Activated T-cell treated with anti-CD3 and anti-CD28 coated beads, Interleukin-2, amount 50 U/mL, for 4 hours (primary cell): Measurements from ENCODE around the gene TMC7. TPM values are rescaled to one million over a fixed set of nuclear protein-coding genes. Genes with fewer than 3 reads are reported as not detected.
"Not testable (repeated sequence)": the region's sequence is repeated elsewhere in the genome, so short reads cannot be mapped to it uniquely, and the experiment has no call there.

Experiments
- ATAC-seq, 2 donors: fragments of 200-7000 bp; cut with Tn5 transposase; one replicate each; pipeline ENCODE4 v1.10.0; 2021
- DNase-seq: peaks from one replicate; pipeline ENCODE4 v3.0.0-alpha.2; 2020
- H3K27me3 Mint-ChIP-seq: one replicate; pipeline ENCODE4 v1.8.0; 2021; ENCODE audit warnings: low read depth, mixed read lengths
- H3K36me3 Mint-ChIP-seq: one replicate; pipeline ENCODE4 v1.8.0; 2022; ENCODE audit warnings: mixed read lengths; ENCODE audit not compliant: insufficient read depth
- H3K4me1 Mint-ChIP-seq: one replicate; pipeline ENCODE4 v1.8.0; 2021; ENCODE audit warnings: low read depth, mixed read lengths
- H3K4me3 Mint-ChIP-seq: one replicate; pipeline ENCODE4 v1.8.0; 2021; ENCODE audit warnings: mild to moderate bottlenecking, moderate library complexity, mixed read lengths
- H3K9me3 Mint-ChIP-seq: one replicate; pipeline ENCODE4 v1.8.0; 2021; ENCODE audit warnings: mixed read lengths
- total RNA-seq, 3 donors: library from RNA; stranded (reverse); gene quantifications; one replicate each; pipeline ENCODE4 v1.2.1, GENCODE V29; 2021

Gene TMC7
- total RNA-seq: not detected

DNA sequence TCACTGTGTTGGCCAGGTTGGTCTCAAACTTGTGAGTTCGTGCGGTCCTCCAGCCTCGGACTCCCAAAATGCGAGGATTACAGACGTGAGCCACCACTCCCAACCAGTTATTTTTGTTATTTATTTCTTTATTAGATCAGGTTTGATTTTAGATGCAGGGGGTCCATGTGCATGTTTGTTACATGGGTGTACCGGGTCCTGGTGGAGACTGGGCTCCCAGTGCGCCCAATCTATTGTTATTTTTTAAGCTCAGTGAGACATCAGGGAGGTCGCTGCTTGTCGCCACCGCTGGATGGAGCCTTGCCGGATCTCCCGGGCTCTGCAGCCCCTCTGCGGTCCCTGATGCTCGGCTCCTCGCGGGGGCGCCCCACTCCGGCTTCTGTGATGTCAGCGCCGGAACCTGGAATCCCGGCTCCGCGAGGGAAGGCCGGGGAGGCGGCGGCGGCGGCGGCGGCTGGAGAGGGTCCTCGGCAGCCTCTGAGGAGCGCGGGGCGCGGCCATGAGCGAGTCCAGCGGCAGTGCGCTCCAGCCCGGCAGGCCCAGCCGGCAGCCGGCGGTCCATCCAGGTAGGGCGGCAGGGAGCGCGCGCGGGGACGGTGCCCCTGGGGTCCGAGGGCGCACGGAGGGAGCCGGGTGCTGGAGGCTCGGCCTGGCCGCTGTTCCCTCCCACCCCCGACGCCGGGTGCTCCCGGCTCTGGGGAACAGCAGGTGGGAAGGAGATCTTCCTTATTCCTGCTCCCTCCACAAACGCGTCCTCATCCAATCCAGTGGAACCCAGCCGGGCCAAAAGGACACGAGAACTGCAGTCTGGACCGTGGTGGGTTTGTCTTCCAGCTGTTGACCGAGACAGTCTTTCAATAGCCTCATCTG is at the start of gene TMC7:
TSS of gene TMC7 (plus strand) at position 370 of the 870 bp plus-strand sequence. CDS start at position 500, 130 bp downstream.
- ATAC-seq (peak in 1 of 2 donors; percentile 71), DNase-seq (no peak)
- Mint-ChIP-seq H3K4me1 (peaks cover 4% of the 10 kb centered on the region), H3K36me3 (no peaks in the 10 kb centered on the region), H3K9me3 (no peaks in the 10 kb centered on the region), H3K27me3 (peaks cover 37% of the 10 kb centered on the region), H3K4me3 (no peak within 1 kb of the TSS)

DNA sequence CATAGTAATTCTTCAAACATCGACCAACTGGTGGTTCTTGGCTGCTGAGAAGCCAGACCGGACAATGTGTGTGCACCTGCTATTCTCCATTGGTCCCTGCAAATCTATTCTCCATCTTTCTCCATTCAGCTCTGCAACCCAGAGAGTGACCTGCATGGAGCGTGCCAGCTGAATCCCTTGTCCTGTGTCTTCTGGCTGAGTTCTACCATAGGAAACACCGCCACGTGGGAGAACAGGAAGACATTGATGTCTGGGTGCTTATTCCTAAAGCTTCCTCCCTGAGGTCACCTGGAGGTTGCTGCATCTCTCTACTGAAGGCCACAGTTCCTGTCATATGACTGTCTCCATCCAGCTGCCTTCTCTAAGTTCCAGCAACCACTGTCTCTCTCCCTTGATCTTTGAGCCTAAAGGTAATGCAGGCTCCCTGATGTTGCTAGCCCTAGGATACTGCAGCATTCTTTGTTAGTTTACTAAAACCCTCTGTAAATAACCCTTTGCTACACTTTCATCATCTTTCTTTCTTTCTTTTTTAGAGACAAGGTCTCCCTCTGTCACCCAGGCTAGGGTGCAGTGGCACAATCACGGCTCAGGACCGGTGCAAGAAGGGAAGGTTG is 46.9 kb upstream of the TMC7 start:
- Mint-ChIP-seq H3K36me3 (no peaks in the 10 kb centered on the region), H3K27me3 (no peaks in the 10 kb centered on the region), H3K4me1 (peaks cover 4% of the 10 kb centered on the region), H3K4me3 (no peak overlapping the region), H3K9me3 (no peaks in the 10 kb centered on the region)
- DNase-seq (no peak), ATAC-seq (no peak)

DNA sequence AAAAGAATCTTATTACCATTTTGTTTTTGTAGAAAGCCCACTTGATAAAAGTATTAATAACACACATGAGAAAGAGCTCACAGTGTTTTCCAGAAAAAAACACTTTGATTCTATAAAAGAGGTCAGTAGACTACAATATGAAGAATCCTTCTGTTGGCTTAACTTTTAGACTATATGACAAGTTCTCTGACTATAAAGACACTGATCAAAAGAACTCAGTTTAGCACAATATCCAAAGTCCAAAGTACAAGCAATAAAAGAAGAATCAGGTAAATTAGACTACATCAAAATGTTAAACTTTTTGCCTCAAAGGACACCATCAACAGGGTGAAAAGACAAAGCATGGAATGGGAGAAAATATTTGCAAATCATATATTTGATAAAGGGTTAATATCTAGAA is 46.3 kb upstream of the TMC7 start:
- Mint-ChIP-seq H3K9me3 (no peaks in the 10 kb centered on the region), H3K4me3 (no peak overlapping the region), H3K27me3 (no peaks in the 10 kb centered on the region), H3K36me3 (no peaks in the 10 kb centered on the region), H3K4me1 (peaks cover 4% of the 10 kb centered on the region)
- no peak for DNase-seq
- no peak for ATAC-seq

DNA sequence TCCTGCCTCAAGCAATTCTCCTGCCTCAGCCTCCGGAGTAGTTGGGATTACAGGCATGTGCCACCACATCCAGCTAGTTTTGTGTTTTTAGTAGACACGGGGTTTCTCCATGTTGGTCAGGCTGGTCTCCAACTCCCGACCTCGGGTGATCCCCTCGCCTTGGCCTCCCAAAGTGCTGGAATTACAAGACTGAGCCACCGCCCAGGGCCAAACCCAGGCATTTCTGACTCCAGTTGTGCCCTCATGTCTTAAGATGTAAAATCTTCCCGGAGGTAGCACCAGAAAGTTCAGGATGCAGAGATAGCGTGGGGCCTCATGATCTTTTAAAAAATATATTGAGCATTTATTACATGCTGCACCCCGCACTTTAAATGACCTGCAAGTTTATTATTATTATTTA is 44.7 kb upstream of the TMC7 start:
- DNase-seq (no peak), ATAC-seq (no peak)
- Mint-ChIP-seq H3K4me1 (peaks cover 4% of the 10 kb centered on the region), H3K4me3 (no peak overlapping the region), H3K36me3 (no peaks in the 10 kb centered on the region), H3K9me3 (no peaks in the 10 kb centered on the region), H3K27me3 (no peaks in the 10 kb centered on the region)

DNA sequence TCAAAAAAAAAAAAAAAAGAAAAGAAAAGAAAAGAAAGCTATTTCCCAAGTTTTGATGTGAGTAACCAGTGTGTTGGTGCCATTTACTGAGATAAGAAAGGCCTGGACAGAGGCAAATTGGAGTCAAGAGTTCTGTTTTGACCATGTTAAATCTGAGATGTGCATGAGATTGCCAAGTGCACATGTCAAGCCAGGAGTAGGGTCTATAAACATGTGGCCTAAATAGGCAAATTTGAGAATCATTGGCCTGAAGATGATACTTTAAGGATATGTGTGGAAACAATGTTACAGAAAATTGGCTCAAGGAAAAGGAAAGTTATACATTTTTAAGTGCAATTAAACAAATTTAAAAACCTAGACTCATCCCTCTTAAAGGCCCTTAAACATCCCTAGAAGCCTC is 42.3 kb upstream of the TMC7 start:
- no peak overlapping the region for H3K4me3 Mint-ChIP-seq
- H3K4me1 Mint-ChIP-seq: peaks cover 12% of the 10 kb centered on the region
- H3K9me3 Mint-ChIP-seq: no peaks in the 10 kb centered on the region
- H3K27me3 Mint-ChIP-seq: no peaks in the 10 kb centered on the region
- H3K36me3 Mint-ChIP-seq: no peaks in the 10 kb centered on the region
- ATAC-seq: no peak
- DNase-seq: no peak

DNA sequence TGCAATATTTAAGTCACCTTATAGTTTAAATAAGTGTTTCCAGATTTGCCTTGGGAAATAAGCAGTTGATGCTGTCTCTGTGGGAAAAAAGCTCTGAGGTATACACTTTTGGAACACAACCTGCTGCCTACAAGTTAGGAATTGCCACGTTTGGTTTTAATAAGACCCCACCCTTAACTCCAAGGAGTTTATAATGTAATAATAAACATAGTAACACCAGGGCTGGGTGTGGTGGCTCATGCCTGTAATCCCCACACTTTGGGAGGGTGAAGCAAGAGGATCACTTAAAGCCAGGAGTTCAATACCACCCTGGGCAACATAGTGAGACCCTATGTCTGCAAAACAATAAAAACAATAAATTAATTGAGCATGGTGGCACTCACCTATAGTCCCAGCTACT is 41.7 kb upstream of the TMC7 start:
- no peak for DNase-seq
- ATAC-seq: no peak
- H3K36me3 Mint-ChIP-seq: no peaks in the 10 kb centered on the region
- H3K4me3 Mint-ChIP-seq: no peak overlapping the region
- H3K4me1 Mint-ChIP-seq: peaks cover 12% of the 10 kb centered on the region
- H3K27me3 Mint-ChIP-seq: no peaks in the 10 kb centered on the region
- H3K9me3 Mint-ChIP-seq: no peaks in the 10 kb centered on the region

DNA sequence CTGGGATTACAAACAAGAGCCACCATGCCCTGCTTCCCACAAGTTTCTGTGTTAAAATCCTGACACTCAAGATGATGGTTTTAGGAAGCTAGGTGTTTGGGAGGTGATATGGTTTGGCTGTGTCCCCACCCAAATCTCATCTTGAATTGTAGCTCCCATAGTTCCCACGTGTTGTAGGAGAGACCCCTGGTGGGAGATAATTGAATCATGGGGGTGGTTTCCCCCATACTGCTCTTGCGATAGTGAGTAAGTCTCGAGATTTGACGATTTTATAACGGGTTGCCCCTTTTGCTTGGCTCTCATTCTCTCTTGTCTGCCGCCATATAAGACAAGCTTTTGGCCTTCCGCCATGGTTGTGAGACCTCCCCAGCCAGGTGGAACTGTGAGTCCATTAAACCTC is 40.3 kb upstream of the TMC7 start:
- ATAC-seq: no peak
- H3K36me3 Mint-ChIP-seq: no peaks in the 10 kb centered on the region
- H3K4me1 Mint-ChIP-seq: peaks cover 11% of the 10 kb centered on the region
- no peak overlapping the region for H3K4me3 Mint-ChIP-seq
- no peaks in the 10 kb centered on the region for H3K9me3 Mint-ChIP-seq
- H3K27me3 Mint-ChIP-seq: no peaks in the 10 kb centered on the region
- no peak for DNase-seq

DNA sequence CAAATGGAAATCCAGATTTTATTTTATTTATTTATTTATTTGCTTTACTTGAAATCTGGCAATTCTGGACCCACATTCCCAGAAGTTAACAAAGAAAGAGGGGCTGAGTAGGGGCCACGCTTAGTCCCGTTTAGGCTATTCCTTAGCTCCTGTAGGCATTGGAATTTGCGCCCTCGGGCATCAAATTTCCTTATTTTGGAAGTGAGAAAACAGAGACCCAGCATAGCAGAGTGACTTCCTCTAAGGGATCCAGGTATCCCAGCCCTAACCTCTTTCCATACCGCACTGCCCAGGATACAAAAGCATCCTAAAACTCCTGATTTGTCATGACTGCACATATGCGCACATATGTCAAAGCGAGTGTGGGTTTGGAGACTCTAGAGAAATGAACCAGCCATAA is 38.5 kb upstream of the TMC7 start:
- ATAC-seq (no peak), DNase-seq (no peak)
- Mint-ChIP-seq H3K4me3 (no peak overlapping the region), H3K4me1 (peaks cover 11% of the 10 kb centered on the region), H3K36me3 (no peaks in the 10 kb centered on the region), H3K9me3 (no peaks in the 10 kb centered on the region), H3K27me3 (no peaks in the 10 kb centered on the region)

DNA sequence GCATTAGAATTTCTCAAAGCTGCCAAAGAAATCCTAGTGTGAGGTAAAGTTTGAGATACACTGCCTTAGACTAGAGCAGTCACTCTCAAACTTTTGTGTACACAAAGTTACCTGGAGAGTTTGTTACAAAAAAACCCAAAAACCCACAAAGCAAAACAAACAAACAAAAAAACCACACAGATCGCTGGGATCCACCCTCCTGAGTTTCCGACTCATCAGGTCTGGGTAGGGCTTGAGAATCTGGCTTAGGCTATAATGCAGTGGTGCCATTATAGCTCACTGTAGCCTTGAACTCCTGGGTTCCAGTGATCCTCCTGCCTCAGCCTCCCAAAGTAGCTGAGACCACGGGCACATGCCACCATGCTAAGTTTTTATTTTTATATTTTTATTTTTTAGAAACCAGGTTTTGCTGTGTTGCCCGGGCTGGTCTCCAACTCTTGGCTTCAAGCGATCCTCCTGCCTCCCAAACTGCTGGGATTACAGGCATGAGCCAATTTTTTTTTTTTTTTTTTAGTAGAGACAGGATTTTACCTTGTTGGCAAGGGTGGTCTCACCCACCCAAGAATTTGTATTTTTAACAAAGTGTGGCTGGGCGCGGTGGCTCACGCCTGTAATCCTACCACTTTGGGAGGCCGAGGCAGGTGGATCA is 35.2 kb upstream of the TMC7 start:
- Mint-ChIP-seq H3K27me3 (no peaks in the 10 kb centered on the region), H3K36me3 (no peaks in the 10 kb centered on the region), H3K9me3 (no peaks in the 10 kb centered on the region), H3K4me1 (peaks cover 16% of the 10 kb centered on the region), H3K4me3 (no peak overlapping the region)
- DNase-seq: no peak
- no peak for ATAC-seq

DNA sequence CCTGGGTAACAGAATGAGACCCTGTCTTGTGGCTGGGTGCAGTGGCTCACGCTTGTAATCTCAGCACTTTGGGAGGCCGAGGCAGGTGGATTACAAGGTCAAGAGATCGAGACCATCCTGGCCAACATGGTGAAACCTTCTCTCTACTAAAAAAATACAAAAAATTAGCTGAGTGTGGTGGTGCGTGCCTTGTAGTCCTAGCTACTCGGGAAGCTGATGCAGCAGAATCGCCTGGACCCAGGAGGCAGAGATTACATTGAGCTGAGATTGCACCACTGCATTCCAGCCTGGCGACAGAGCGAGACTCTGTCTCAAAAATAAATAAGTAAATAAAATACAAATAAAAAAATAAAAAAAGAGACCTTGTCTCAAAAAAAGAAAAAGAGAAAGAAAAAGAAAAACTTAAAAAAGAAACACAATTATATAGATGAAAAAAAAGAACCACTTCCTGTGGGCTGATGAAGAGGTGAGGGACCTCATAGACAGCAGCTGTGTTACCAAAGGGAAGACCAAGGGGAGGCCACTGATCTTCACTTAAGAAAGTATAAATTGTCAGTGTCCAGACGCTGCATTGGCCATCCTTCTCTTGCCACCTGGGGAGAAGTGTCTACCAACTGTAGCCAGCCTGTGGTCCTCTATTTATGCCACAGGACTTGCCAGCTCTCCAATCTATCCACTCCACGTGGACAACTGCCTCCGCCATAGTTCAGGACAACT is 33.1 kb upstream of the TMC7 start:
- DNase-seq: no peak
- Mint-ChIP-seq H3K36me3 (no peaks in the 10 kb centered on the region), H3K4me3 (no peak overlapping the region), H3K27me3 (peaks cover 1% of the 10 kb centered on the region), H3K9me3 (no peaks in the 10 kb centered on the region), H3K4me1 (peaks cover 16% of the 10 kb centered on the region)
- ATAC-seq: no peak

DNA sequence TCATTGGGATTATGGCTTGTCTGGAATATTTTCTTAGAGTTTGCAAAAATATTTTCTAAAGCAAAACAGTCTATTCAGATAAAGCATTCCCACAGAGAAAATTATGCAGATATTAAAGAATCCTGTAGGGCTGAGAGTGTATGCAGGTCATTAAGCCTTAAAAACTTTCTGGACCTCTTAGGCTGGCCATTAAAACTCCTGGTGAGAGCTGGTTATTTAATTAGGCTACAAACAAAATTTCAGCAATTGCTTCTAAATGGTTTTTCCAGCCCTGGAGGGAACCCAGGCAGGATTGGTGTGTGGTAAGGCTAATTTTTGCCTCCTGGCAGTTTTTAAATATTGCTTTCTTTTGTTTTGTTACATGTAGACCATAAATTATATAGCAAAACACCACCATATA is 30.2 kb upstream of the TMC7 start:
- DNase-seq (no peak), ATAC-seq (no peak)
- Mint-ChIP-seq H3K4me3 (no peak overlapping the region), H3K27me3 (peaks cover 3% of the 10 kb centered on the region), H3K4me1 (peaks cover 6% of the 10 kb centered on the region), H3K9me3 (no peaks in the 10 kb centered on the region), H3K36me3 (no peaks in the 10 kb centered on the region)

DNA sequence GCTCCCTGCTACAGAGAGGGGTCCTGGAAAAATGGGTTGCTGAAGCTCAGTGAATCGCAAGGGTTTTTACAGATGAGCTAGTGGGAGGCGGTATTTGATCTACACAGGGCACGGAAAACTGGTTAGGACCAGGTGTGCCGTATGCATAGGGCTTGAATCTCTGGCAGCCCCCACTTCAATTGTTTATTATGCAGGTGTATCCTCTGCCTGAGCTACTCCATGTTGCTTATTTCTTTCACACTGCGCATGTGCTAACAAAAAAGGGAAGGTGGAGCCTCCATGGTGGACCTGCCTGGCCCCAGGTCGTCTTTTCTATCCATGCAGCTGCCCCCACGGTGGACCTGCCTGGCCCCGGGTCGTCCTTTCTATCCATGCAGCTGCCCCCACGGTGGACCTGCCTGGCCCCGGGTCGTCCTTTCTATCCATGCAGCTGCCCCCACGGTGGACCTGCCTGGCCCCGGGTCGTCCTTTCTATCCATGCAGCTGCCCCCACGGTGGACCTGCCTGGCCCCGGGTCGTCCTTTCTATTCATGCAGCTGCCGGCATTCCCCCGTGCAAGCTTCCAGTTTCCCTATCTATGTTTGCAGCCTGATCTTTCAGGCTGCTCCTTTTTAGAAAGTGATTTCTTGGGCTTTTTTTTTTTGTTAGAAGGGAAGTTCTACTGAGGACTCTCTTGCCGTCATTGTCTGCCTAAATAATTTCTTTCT is 27.7 kb upstream of the TMC7 start:
- not testable (repeated sequence) for H3K4me1 Mint-ChIP-seq, H3K36me3 Mint-ChIP-seq, H3K9me3 Mint-ChIP-seq, H3K27me3 Mint-ChIP-seq
- peak overlapping the region; percentile 27 for H3K4me3 Mint-ChIP-seq
- peak; percentile 80 to 84 for ATAC-seq
- peak; percentile 8 for DNase-seq

DNA sequence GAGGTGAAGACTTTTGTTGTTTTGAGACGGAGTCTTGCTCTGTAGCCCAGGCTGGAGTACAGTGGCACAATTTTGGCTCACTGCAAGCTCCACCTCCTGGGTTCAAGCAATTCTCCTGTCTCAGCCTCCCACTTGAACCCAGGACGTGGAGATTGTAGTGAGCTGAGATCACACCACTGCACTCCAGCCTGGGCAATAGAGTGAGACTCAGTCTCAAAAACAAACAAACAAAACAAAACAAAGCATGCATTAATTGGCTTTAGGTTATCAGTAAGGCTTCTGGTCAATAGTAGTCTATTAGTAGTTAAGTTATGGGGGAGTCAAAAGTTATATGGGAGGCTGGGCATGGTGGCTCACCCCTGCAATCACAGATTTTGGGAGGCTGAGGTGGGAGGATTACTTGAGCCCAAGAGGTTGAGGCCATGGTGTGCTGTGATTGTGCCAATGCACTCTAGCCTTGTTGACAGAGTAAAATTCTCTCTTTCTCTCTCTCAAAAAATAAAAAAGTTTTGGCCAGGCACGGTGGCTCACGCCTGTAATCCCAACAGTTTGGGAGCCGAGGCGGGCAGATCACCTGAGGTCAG is 27.0 kb upstream of the TMC7 start:
- not testable (repeated sequence) for H3K4me1 Mint-ChIP-seq, H3K27me3 Mint-ChIP-seq, ATAC-seq, H3K36me3 Mint-ChIP-seq, DNase-seq, H3K9me3 Mint-ChIP-seq
- H3K4me3 Mint-ChIP-seq: peak overlapping the region; percentile 27
